Fibroblast of lung (primary cell): ENCODE data around the gene WWOX. TPM values are rescaled to one million over a fixed set of nuclear protein-coding genes. Genes with fewer than 3 reads are reported as not detected.

Experiments used
- DNase-seq, 2 donors: peaks; one replicate each; pipeline versions ENCODE4 v3.0.0 to v3.0.0-alpha.2; 2010; ENCODE audit warnings: low read depth in 2 of 2
- H2AFZ ChIP-seq: 2 replicates; pipeline ENCODE4 v1.5.1; 2012; ENCODE audit warnings: low read length, control low read depth, inconsistent platforms
- H3K27ac ChIP-seq: 2 replicates; pipeline ENCODE4 v1.5.1; 2011; ENCODE audit warnings: low read length, control low read depth; ENCODE audit not compliant: insufficient read depth
- H3K27me3 ChIP-seq: 2 replicates; pipeline ENCODE4 v1.5.1; 2011; ENCODE audit warnings: mild to moderate bottlenecking, low read length; ENCODE audit not compliant: control insufficient read depth, insufficient read depth
- H3K36me3 ChIP-seq: 2 replicates; pipeline ENCODE4 v1.5.1; 2011; ENCODE audit warnings: low read length; ENCODE audit not compliant: control insufficient read depth, insufficient read depth
- H3K4me1 ChIP-seq: 2 replicates; pipeline ENCODE4 v1.5.1; 2011; ENCODE audit warnings: low read length; ENCODE audit not compliant: control insufficient read depth, insufficient read depth; ENCODE audit errors: extremely low read depth
- H3K4me2 ChIP-seq: 2 replicates; pipeline ENCODE4 v1.5.1; 2011; ENCODE audit warnings: low read length, control low read depth; ENCODE audit not compliant: insufficient read depth; ENCODE audit errors: extremely low read depth
- H3K4me3 ChIP-seq, 4 experiments: fragments of 200-600 bp in 1 of 4; sonication (generic) in 1 of 4; replicated peaks in 1 of 4; 2 replicates each; pipeline ENCODE4 v1.5.1; 2011 to 2016; ENCODE audit warnings: low read length in 4 of 4, low read depth in 3 of 4, mild to moderate bottlenecking in 3 of 4, control low read depth in 2 of 4, inconsistent platforms in 1 of 4, mixed read lengths in 1 of 4; ENCODE audit not compliant: insufficient read depth in 1 of 4; ENCODE audit errors: control extremely low read depth in 1 of 4
- H3K79me2 ChIP-seq: 2 replicates; pipeline ENCODE4 v1.5.1; 2012; ENCODE audit warnings: mild to moderate bottlenecking, low read length, inconsistent platforms; ENCODE audit not compliant: control insufficient read depth, insufficient read depth
- H3K9ac ChIP-seq: 2 replicates; pipeline ENCODE4 v1.5.1; 2011; ENCODE audit warnings: mild to moderate bottlenecking, low read length, control low read depth; ENCODE audit not compliant: insufficient read depth
- H3K9me3 ChIP-seq: 2 replicates; pipeline ENCODE4 v1.5.1; 2012; ENCODE audit warnings: low read depth, low read length; ENCODE audit not compliant: control insufficient read depth, insufficient read depth
- H4K20me1 ChIP-seq: 2 replicates; pipeline ENCODE4 v1.5.1; 2011; ENCODE audit warnings: low read length; ENCODE audit not compliant: control insufficient read depth, insufficient read depth; ENCODE audit errors: extremely low read depth
- EZH2 ChIP-seq: IDR thresholded peaks from 2 replicates; pipeline ENCODE4 v1.5.1; 2012; ENCODE audit warnings: low read length, control low read depth, mild to moderate bottlenecking; ENCODE audit errors: missing control alignments
- polyA plus RNA-seq, 2 donors: library from polyadenylated mRNA; depleted of rRNA in 1 of 2; stranded (reverse) in 1 of 2; unstranded in 1 of 2; fragments of >200 nt; gene quantifications; 2 replicates each; pipeline ENCODE4 v1.2.1, GENCODE V29; 2011 to 2012; ENCODE audit warnings: missing spikeins in 1 of 2
- total RNA-seq: library from RNA; depleted of rRNA; stranded (reverse); fragments of >200 nt; gene quantifications from 2 replicates; pipeline ENCODE4 v1.2.1, GENCODE V29; 2014
- TF ChIP-seq, protein P1 (sequence below), 2 donors: IDR thresholded peaks in 1 of 2; conservative IDR thresholded peaks in 1 of 2; 1 replicate in 1 of 2; 2 replicates in 1 of 2; pipeline ENCODE4 v1.5.1; 2011 to 2012; ENCODE audit warnings: low read length in 2 of 2, control low read depth in 1 of 2, inconsistent platforms in 1 of 2, low read depth in 1 of 2, mild to moderate bottlenecking in 1 of 2

The WWOX gene
- total and polyA plus RNA-seq, 2 donors (not counting 1 experiment from before 2014, with no cell fraction given), result 5.6 to 16.3 TPM

DNA sequence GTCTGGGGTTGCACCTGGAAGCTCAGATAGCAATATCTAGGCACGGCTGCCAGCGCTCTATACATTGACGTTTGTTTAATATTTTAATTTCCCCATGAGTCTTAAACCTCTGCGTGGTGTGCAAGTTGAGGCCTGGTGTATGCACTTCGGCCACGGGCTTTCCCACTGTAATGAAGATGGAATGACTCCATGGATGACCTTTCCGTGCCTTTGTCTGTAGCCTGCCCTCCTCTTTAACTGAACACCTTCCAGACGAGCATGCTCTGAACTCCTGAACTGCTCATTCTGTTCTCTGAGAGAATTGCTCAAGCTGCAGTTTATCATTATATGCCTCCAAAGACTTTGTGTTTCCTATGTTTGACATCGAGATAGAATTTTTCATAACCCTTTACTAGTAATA, 438.8 kb downstream of the WWOX start:
- Histone ChIP-seq H3K9me3 (no peaks in the 10 kb centered on the region), H3K79me2 (no peaks in the 10 kb centered on the region), H3K4me3 (no peak overlapping the region), H2AFZ (no peak overlapping the region), H3K27me3 (no peaks in the 10 kb centered on the region), H3K4me1 (no peaks in the 10 kb centered on the region), H3K9ac (no peak overlapping the region), H3K4me2 (no peak overlapping the region), H4K20me1 (no peaks in the 10 kb centered on the region), H3K36me3 (no peaks in the 10 kb centered on the region), H3K27ac (no peak overlapping the region)
- no peak for DNase-seq
- TF ChIP-seq EZH2, result no peak
- TF ChIP-seq, protein P1, sequence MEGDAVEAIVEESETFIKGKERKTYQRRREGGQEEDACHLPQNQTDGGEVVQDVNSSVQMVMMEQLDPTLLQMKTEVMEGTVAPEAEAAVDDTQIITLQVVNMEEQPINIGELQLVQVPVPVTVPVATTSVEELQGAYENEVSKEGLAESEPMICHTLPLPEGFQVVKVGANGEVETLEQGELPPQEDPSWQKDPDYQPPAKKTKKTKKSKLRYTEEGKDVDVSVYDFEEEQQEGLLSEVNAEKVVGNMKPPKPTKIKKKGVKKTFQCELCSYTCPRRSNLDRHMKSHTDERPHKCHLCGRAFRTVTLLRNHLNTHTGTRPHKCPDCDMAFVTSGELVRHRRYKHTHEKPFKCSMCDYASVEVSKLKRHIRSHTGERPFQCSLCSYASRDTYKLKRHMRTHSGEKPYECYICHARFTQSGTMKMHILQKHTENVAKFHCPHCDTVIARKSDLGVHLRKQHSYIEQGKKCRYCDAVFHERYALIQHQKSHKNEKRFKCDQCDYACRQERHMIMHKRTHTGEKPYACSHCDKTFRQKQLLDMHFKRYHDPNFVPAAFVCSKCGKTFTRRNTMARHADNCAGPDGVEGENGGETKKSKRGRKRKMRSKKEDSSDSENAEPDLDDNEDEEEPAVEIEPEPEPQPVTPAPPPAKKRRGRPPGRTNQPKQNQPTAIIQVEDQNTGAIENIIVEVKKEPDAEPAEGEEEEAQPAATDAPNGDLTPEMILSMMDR (conservative IDR thresholded peaks at IDR 0.05 in 1 of 2, IDR thresholded peaks at IDR 0.05 in 1 of 2; ENCODE audit: low read depth in 1 of 2, low read length in 2 of 2), result no peak

DNA sequence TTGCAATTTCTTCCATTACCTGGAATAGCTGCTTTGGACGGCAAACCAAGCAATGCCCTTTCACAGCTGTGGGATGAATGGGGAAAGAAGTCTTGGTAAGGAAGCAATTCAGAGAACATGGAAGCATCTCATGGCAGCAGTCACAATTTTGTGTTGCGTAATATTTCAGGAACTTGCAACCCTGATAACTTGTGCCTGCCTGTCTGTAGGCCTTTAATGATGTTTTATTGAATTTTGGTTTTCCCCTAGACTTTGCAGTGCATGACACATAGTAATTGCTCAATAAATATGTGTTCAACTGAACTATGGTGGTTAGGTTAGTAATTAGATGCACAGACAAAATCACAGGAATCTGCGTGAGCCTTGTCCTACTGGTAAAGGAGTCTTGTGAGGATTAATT, 439.5 kb downstream of the WWOX start:
- Histone ChIP-seq H4K20me1 (no peaks in the 10 kb centered on the region), H3K4me3 (no peak overlapping the region), H3K27me3 (no peaks in the 10 kb centered on the region), H3K79me2 (no peaks in the 10 kb centered on the region), H3K36me3 (no peaks in the 10 kb centered on the region), H3K9me3 (no peaks in the 10 kb centered on the region), H3K9ac (no peak overlapping the region), H3K27ac (no peak overlapping the region), H3K4me1 (no peaks in the 10 kb centered on the region), H2AFZ (no peak overlapping the region), H3K4me2 (no peak overlapping the region)
- no peak for DNase-seq
- no peak for TF ChIP-seq EZH2
- TF ChIP-seq, protein P1 (conservative IDR thresholded peaks at IDR 0.05 in 1 of 2, IDR thresholded peaks at IDR 0.05 in 1 of 2; ENCODE audit: low read depth in 1 of 2, low read length in 2 of 2), result no peak

- Histone ChIP-seq H4K20me1 (no peaks in the 10 kb centered on the region), H3K4me1 (no peaks in the 10 kb centered on the region), H3K27me3 (no peaks in the 10 kb centered on the region), H3K27ac (no peak overlapping the region), H3K9ac (no peak overlapping the region), H3K4me3 (no peak overlapping the region), H3K79me2 (no peaks in the 10 kb centered on the region), H3K4me2 (no peak overlapping the region), H2AFZ (no peak overlapping the region), H3K36me3 (no peaks in the 10 kb centered on the region), H3K9me3 (no peaks in the 10 kb centered on the region)
- no peak for DNase-seq
- TF ChIP-seq, protein P1 (conservative IDR thresholded peaks at IDR 0.05 in 1 of 2, IDR thresholded peaks at IDR 0.05 in 1 of 2; ENCODE audit: low read depth in 1 of 2, low read length in 2 of 2), result no peak
- no peak for TF ChIP-seq EZH2
Observed at GRCh38 chr16:78542419-78542818, 443.0 kb downstream of the WWOX start.
